ENCODE data around the gene TMPRSS13. TPM values are rescaled to one million over a fixed set of nuclear protein-coding genes. Genes with fewer than 3 reads are reported as not detected.

The TMPRSS13 gene
- total RNA-seq, 1 experiment from 2014 or later = 53.1 TPM

DNA sequence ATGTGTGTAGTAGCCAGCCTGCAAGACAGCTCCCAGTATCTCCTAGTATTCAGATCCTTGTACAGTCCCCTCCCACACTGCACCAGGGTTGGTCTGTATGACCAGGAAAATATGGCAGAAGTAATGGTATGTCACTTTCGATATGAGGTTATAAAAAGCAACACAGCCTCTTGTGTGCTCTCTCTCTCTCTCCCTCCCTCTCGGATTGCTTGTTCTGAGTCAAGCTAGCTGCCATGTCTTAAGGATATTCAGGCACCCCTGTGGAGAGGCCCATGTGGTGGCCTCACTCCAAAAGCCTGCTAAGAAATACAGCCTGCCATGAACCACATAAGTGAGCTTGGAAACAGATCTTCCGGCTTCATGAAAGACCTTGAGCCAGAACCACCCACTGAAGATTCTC lies 78.1 kb downstream of the TMPRSS13 start:
- peaks cover 5% of the 10 kb centered on the region; the same call in 1 of the 2 replicates for H3K9me3 ChIP-seq
- ChIA-PET POLR2A (no interaction called here), CTCF (interaction anchor here (1.1 to 1.5 kb wide), 2 partner anchors 78 to 96 kb away, joined by 3 read pairs; partner anchors contain the start of gene TMPRSS13)
- DNase-seq = no peak
- no peaks in the 10 kb centered on the region for H3K4me1 ChIP-seq
- TF ChIP-seq, protein P1, sequence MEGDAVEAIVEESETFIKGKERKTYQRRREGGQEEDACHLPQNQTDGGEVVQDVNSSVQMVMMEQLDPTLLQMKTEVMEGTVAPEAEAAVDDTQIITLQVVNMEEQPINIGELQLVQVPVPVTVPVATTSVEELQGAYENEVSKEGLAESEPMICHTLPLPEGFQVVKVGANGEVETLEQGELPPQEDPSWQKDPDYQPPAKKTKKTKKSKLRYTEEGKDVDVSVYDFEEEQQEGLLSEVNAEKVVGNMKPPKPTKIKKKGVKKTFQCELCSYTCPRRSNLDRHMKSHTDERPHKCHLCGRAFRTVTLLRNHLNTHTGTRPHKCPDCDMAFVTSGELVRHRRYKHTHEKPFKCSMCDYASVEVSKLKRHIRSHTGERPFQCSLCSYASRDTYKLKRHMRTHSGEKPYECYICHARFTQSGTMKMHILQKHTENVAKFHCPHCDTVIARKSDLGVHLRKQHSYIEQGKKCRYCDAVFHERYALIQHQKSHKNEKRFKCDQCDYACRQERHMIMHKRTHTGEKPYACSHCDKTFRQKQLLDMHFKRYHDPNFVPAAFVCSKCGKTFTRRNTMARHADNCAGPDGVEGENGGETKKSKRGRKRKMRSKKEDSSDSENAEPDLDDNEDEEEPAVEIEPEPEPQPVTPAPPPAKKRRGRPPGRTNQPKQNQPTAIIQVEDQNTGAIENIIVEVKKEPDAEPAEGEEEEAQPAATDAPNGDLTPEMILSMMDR (IDR thresholded peaks at IDR 0.05; ENCODE audit: insufficient read depth in 1 of 2, low read depth in 1 of 2, low read length in 1 of 2, severe bottlenecking in 1 of 2, unreplicated experiment in 1 of 2) = no peak
- Mint-ChIP-seq H3K9me3 (ENCODE audit: unreplicated experiment) (peaks cover 13% of the 10 kb centered on the region), H3K27me3 (ENCODE audit: insufficient read depth, unreplicated experiment) (peaks cover 18% of the 10 kb centered on the region), H3K4me3 (ENCODE audit: unreplicated experiment) (no peak overlapping the region), H3K4me1 (ENCODE audit: low read depth, unreplicated experiment) (no peaks in the 10 kb centered on the region), H3K36me3 (ENCODE audit: insufficient read depth, unreplicated experiment) (no peaks in the 10 kb centered on the region), H3K27ac (ENCODE audit: unreplicated experiment) (no peak overlapping the region)
- no peaks in the 10 kb centered on the region for H3K36me3 ChIP-seq (ENCODE audit: control insufficient read depth, insufficient read depth, low read length)
- intact Hi-C loops (cut with micrococcal nuclease; ENCODE audit: unreplicated experiment) = no loop called here
- H3K27me3 ChIP-seq (replicated peaks; ENCODE audit: control insufficient read depth, insufficient read depth, low read length) = 0 out of 2 replicates have a peak, but pooled peaks cover 4% of the 10 kb centered on the region
- H3K4me3 ChIP-seq (ENCODE audit: low read depth, low read length) = no peak overlapping the region
- BruUV-seq (replicated peaks) = no TSS peak

Other genes with a start within 250 kb of the TMPRSS13 start
- gene DSCAML1, start 132.2 kb downstream of the TMPRSS13 start, total RNA-seq (2022) = not detected in 2 replicates
- 0.48 TPM in 1 of 2 replicates, not detected in the other for gene FXYD2, start 104.7 kb downstream of the TMPRSS13 start, total RNA-seq (2022)
- 0.86 and 1.0 TPM in 2 replicates for gene FXYD6, start 52.7 kb downstream of the TMPRSS13 start, total RNA-seq (2022)
- 0.65 and 1.6 TPM in 2 replicates for gene IL10RA, start 57.0 kb upstream of the TMPRSS13 start, total RNA-seq (2022)
- 83.2 and 86.4 TPM in 2 replicates for gene TMPRSS4, start 147.7 kb upstream of the TMPRSS13 start, total RNA-seq (2022)
- gene SMIM35, start 157.6 kb upstream of the TMPRSS13 start, total RNA-seq (2022) = not detected in 2 replicates
- gene SCN4B, start 223.4 kb upstream of the TMPRSS13 start, total RNA-seq (2022) = 0.70 TPM in 2 replicates
- 0.09 TPM in 1 of 2 replicates, not detected in the other for gene SCN2B, start 247.2 kb upstream of the TMPRSS13 start, total RNA-seq (2022)

All from Caco-2 (cell line).